HG02840 (cell line): Measurements from ENCODE around the gene SGK2.

Experiments
- ATAC-seq: cut with Tn5 transposase; IDR thresholded peaks from one replicate; pipeline ENCODE4 v1.9.1; 2021; ENCODE audit warnings: mild to moderate bottlenecking, moderate library complexity, moderate number of reproducible peaks; ENCODE audit not compliant: unreplicated experiment, low FRiP score

The SGK2 gene

DNA sequence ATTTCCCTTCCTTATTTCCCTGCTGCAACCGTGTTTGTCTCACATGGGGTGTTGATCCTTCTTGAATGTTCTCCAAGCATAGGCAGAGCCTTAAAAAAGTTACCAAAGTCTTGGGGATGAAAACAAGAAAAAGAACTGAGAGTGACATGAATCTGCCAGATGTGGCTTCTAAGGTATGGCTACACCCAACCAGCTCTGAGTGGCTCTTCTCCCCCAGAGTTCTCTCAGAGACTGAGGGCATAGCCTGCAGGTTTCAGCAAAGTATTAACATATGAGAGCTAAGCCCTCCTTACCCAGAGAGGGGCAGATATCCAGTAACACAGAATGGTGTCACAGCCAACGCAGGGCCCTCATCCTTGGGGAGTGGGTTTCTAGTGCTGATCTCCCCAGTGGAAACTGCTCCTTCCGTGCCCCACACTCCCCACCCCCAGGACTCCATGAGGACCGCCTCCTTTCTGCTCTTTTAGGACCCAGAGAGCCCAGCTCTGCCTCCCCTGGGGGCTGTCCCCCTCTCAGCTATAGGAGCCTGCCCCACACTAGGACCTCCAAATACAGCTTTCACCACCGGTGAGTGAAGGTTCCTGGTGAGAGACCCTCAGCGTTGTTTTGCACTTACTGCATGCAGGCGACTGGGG, 23.3 kb upstream of the SGK2 start:
- ATAC-seq, result no peak

DNA sequence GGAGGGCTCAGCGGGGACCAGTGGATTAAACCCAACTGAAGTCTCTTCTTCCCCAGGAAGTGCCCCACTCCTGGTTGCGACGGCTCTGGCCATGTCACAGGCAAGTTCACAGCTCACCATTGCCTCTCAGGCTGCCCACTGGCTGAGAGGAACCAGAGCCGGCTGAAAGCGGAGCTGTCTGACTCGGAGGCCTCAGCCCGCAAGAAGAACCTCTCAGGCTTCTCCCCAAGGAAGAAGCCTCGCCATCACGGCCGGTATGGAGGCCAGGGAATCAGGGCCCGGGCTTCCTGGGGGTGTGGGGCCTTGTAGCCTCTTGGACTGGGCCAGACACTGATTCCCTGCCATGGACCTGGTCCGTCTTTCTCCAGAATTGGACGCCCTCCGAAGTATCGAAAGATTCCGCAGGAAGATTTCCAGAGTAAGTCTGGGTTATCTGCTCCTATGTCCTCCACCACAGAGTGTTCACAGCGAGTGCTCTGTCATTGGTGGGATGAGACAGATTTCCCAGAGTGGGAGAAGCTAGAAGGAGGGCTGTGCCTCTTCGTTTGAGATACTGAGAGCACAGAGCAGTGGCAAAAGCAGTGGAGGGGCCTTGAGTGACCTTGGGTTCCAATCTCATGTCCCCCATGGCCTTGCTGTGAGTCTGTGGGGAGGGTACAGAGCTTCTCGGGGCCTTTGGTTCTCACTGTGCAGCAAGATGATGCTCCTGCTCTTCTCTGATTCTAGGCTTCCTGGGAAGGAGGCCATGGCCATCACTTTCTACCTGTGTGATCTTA, 22.6 kb upstream of the SGK2 start:
- no peak for ATAC-seq

DNA sequence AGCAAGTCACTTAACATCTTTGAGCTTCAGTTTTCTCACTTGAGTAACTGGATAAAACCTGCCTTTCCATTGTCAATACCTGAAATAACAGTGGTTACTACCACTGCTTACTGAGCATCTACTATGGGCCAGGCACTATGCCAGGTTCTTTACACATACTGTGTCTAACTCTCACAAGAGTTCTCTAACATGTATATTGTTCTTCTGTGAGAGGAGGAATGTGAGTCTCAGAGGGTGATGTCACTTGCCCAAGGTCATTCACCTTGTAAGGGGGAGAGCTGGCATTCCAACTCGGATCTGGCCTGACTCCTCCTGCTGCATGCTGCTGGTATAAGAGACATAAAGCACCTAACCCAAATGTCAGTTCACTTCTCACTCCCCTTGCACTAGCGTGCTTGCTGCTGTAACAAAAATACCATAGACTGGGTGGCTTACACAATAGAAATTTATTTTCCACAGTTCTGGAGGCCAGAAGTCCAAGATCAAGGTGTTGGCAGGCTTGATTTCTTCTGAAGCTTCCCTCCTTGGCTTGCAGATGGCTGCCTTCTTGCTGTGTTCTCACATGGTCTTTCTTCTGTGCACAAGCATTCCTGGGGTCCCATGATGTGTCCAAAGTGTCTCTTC, 21.9 kb upstream of the SGK2 start:
- no peak for ATAC-seq

DNA sequence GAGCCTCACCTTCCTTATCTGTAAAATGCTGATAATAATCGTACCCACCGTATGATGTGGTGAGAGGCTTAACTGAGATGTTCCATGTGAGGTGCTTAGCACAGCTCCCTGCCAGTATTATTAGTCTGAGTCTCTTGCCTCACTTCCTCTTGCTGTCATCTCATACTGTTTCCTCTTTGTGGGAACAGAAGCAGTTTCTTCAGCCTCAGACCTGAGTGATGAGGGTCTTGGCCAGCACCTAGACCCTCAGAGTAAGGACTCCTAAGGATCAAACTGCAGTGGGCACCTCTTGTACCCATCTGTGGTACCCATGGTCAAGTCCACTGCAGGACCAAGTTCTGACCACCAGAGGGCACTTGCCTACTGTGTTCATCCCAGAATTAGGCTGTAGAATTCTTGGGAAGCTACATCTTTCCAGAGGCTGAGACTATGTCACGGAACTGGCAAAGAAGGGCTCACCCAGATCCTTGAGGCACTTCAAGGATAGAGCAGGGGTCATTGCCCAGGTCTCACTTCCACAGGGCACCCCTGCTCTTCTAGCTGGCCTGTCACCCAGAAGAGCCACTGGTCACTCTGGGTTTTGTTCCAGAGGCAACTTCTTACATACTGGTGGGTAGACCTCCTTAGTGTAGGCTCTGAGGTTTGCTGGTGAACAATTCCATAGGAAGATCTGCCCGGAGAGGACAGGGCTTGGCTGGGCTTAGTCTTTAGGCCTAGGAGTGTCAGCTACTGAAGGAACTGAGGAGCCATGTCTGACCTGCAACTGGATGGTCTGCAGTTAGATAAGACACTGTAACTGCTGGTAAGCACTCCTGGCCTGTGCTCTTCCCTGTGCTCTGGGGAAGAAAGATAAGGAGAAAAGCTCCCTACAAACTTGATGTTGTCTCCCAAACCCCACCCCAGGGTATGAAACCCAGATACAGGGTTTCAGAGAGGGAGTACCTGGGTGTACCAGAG, 20.6 kb upstream of the SGK2 start:
- ATAC-seq, result no peak

DNA sequence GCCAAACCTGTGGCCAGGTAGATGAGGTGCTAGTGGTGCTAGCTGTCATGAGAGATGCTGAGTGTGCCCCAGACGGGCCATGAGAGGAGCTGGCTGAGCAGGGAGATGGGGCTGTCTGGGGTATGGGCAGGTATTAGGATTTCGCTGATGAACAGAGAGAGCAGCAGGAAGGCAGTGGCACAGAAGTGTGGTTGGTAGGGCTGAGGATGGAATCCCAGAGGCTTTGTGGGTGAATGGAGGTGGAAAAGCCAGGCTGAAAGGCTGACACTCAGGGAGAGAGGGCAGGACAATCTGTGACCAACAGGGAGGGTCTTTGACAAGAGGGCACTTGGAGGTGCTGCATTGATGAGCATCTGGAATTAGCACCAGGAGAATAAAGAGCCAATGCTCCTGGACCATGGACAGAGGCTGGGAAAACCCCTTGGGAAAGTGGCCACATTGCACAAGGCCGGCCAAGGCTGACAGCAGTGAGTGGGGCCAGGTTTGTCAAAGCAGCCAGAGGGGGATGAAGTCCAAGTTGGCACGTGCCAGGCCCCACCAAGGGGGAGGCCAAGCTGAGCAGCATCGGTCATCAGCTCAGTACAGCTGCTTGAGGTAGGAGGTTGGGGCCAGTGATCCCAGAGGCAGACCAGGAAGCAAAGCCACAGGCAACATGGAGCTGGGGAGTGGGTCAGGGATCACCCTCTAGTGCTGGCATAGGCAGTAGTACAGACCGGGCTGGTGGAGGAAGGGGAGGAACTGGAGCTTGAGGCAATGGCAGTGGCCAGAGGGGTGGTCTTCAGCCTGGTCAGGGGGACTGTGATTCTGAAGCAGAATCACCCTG, 19.7 kb upstream of the SGK2 start:
- ATAC-seq, result no peak

DNA sequence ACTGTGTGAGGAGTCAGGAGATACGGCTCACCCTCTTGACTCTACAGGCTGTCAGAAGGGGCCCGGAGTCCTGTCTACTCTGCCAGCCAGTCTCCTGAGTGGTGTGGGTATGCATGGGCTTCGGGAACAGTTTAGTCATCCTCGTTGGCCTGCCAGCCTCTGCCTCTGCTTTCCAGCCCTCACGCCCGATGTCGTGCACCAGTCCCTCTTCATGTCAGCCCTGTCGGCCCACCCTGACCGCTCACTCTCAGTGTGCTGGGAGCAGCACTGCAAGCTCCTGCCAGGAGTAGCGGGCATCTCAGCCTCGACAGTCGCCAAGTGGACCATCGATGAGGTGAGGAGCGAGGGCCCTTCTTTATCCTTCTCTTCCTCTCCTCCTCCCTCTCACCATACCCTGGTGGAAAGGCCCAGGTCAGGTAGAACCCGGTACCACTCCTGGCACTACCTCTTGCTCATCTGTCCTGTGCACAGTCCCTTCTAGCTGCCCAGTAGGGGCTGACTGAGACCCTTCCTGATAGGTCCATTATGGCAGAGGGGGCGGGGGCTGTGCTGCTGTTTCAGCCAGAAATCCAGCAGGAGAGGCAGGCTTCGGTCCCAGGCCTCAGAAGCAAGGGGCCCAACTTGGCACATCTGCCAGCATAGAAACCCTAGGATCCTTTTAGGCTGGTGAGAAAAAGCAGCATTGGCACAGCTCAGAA, 18.7 kb upstream of the SGK2 start:
- ATAC-seq, result no peak

DNA sequence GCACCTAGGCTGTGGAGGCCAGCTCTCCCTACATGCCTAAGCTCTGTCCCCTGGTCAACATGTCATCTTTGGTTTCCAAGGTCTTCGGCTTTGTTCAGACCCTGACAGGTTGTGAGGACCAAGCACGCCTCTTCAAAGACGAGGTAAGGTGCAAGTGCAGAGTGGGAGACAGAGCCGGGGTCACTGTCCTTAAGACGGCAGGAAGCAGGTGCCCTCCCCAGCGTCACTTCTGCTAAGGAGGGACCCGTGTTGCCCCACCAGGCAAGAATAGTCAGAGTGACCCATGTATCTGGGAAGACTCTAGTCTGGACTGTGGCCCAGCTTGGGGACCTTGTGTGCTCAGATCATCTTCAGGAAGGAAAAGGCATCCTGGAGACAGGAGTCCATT, 18.2 kb upstream of the SGK2 start:
- ATAC-seq, result no peak

DNA sequence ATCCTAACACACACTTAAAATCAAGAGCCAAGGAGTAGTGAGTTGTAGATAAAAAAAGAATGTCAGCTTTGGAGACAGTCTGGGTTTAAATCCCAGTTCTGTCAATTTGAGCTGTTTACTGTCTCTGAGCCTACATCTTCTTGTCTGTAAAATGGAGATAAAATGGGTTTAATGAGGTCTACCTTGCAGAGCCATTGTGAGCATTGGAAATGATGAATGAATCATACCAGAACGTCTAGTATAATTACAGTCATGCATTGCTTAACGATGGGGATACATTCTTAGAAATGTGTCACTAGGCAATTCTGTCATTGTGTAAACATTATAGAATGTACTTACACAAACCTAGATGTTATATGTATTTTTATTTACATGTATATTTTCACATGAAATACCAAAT, 17.6 kb upstream of the SGK2 start:
- ATAC-seq, result no peak

DNA sequence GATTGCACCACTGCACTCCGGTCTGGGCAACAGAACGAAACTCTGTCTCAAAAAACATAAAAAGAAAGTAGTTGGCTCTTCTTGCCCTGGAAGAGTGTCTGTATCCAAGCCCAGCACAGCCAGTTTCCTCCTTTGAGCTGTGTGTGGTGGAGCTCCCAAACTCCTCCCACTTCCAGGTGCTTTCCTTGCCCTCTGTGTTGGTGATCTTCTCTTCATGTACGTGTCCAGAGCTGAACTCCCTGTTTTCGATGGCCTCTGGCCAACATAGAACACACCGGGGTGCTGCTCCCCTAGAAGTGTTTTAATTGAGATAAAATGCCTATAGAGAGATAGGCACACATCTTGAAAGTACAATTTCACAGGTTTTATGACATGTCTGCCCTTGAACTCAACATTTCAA, 16.7 kb upstream of the SGK2 start:
- ATAC-seq, result no peak

DNA sequence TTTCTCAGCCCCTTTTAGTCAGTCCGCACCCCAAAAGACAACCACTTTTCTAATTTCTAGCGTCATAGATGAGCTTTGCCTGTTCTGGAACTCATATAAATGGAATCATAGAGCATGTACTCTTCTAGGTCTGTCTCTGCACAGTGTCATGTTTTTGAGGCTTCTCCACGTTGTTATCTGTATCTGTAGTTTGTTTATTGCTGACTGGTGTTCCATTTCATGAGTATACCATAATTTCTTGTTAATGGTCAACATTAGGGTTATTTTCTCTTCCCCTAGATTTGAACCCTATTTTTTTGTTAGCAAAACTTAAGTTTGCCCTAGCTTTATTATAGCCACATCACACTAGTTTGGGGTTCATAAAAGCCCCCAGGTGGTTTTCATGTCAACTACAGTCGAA, 16.2 kb upstream of the SGK2 start:
- ATAC-seq, result no peak

DNA sequence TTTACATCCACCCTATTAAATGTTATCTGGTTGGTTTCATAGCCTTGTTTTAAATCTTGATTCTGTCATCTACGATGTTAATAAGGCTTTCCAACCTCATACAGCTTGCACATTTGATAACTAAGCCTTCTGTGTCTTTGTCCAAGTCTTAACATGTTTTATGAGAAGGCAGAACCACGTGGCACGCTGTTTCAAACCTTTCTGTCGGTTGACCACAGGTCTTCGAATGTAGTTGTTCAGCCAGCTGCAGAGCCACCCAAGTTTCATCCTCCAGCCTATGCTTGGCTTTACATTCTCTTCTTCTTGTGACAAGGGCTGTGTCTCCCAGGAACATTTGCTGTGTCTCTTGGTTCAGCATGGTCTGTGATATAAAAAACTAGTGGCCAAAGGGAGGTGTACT, 15.7 kb upstream of the SGK2 start:
- ATAC-seq, result no peak

DNA sequence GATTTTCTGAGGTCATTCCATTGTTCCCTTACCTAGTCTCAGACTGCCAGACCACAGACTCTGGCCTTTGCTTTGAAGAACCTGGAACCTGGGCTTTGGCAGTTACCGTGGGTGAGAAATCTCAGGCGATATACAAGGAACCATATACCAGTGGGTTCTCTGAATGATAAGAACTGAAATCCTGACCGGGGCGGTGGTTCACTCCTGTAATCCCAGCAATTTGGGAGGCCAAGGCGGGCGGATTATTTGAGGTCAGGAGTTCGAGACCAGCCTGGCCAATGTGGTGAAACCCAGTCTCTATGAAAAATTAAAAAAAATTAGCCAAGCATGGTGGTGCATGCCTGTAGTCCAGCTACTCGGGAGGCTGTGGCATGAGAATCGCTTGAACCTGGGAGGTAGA, 14.3 kb upstream of the SGK2 start:
- ATAC-seq, result no peak

DNA sequence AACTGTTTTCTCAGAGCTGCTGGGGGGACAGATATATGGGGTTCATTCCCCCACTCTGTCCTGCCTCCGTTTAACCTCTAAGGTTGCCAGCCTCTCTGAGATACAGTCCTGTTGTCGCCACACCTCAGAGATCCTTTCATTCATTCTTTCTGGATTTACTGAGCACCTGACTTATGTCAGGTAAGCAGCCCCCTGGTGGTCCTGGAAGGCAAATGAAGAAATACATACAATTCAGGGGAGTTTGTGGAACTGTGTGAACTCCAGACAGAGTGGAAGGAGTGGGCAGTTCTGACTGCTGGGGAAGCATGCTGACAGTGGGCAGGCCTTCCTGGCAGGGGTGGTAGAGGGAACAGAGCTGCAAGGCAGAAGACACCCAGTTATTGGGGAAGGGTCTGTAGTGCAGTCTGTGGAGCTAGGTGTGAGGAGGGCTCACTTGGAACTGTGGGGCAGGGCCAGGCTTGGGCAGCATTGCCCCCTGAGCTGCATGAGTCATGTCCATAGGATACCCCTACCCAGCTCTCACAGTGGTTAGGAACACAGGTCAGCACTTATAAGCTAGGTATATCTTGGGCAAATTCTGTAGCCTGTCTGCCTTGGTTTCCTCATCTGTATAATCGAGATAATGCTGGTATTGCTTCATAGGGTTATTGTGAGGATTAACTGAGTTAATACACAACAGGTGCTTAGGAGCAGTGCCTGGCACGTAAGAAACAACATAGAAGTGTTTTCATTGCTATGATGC, 12.8 kb upstream of the SGK2 start:
- ATAC-seq, result no peak

DNA sequence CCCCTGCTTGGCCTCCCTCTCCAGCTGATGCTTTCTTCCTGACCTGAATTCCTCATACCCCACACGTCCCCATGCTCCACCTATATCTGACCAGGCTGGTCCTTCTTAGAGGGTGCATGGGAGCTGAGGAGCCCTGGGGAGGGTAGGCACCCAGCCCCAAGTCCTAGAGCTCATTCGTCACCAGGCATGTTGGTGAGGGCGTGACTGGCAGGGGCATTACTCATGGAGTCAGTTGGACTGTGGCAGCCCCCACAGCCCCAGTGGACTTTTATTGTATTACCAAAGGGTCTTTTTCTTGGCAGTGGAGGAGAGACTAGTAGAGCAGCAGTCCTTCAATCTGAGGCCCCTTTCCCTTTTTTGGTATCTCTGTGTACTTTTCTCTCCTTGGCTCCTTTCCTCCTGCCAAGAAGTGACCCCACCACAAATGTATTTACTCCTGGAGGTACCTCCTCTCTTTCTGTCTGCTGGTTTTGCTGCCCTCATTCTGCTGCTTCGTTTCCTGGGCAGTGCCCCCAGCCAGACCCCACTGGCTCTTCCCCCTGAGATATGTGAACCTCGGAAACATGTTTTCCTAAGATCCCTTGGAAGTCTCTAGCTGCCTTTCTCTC, 10.4 kb upstream of the SGK2 start:
- no peak for ATAC-seq

DNA sequence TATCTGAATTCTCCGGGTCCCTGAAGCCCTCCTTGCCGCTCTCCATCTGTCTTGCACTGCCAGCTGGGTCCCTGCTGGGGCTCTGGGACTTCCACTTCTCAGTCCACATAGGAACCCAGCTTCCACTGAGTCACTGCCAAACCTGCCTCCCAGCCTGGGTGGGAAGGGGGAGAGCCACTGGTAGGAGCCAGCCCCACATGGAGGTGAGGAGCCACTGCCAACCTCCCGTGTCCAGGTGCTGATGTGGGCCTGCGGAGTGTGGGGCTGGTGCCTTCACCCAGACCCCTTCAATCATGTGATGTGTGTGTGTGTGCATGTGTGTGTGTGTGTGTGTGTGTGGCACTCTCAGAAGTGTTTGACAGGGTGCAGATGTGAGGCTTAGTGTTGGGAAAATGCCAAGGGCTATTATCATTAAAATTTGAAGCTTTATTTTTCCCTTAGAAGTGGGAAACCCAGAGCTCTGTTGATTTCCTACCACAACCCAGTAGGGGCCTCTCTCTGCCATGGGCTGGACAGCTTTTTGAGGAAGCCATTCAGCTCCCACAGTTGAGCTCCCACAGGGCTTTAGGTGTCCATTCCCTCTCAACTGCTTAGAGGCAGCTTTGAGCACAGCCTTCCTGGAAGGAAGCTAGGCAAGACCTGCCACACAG, 9.3 kb upstream of the SGK2 start:
- ATAC-seq, result no peak

DNA sequence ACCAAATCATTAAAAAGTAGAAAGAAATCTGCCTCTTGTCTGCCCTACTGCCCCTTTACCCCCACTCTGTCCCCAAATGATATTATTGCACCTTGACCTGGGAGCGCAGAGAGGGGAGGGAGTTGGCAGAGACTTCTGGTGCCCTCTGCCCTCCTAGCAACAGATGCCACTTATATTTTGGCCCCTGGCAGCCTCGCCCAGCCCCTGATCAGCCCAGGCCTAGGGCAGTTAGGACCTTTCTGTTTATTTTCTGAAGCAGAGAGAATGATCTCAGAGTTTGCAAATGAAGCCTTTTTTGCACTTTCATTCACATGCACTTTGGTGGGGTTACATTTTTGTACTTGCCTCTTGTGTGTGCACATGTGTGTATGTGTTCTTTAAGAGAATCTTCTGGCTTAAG, 8.4 kb upstream of the SGK2 start:
- ATAC-seq, result no peak

DNA sequence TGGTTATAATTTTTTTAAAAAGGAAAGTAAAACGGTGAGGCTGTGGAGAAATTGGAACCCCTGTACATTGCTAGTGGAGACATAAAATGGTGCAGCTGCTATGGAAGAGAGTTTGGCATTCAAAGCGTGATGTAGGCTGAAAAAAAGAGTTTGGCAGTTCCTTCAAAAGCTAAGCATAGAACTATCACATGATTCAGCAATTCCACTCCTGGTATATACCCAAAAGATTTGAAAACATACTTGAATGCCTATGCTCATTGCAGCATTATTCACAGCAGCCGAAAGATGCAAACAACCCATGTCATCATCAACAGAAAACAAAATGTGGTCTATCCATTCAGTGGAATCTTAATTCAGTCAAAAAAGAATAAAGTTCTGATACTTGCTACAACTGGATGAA, 4.5 kb upstream of the SGK2 start:
- no peak for ATAC-seq
